AG09319 (cell line): ENCODE results near the gene AFAP1.

ENCODE experiments used
- DNase-seq: peaks from one replicate; pipeline ENCODE4 v3.0.0-alpha.2; 2010; ENCODE audit warnings: low read depth; ENCODE audit errors: extremely low read depth
- TF ChIP-seq, protein P1 (sequence below): IDR thresholded peaks from 2 replicates; pipeline ENCODE4 v1.5.1; 2011; ENCODE audit warnings: low read depth, mild to moderate bottlenecking, inconsistent platforms, low read length, moderate library complexity

The AFAP1 gene

DNA sequence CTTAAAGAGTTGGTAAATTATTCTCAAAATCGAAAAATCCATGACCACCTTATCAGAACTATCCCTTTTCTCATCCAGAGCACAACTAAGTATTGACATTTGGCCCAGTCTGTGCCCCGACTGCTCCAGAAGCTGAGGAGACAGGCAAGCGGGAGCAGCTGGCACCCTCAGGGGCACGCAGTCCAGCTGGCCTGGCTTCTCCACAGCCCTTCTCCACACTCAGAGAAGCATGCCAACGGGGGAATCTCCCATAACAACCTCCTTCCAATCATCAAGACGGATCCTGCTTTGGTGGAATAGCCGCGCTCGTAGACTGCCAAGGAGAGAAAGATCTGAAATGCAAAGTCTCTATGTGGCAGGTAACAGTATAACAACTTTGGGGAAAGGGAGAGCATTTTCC lies 85.4 kb downstream of the AFAP1 start:
- no peak for DNase-seq
- TF ChIP-seq, protein P1, sequence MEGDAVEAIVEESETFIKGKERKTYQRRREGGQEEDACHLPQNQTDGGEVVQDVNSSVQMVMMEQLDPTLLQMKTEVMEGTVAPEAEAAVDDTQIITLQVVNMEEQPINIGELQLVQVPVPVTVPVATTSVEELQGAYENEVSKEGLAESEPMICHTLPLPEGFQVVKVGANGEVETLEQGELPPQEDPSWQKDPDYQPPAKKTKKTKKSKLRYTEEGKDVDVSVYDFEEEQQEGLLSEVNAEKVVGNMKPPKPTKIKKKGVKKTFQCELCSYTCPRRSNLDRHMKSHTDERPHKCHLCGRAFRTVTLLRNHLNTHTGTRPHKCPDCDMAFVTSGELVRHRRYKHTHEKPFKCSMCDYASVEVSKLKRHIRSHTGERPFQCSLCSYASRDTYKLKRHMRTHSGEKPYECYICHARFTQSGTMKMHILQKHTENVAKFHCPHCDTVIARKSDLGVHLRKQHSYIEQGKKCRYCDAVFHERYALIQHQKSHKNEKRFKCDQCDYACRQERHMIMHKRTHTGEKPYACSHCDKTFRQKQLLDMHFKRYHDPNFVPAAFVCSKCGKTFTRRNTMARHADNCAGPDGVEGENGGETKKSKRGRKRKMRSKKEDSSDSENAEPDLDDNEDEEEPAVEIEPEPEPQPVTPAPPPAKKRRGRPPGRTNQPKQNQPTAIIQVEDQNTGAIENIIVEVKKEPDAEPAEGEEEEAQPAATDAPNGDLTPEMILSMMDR: no peak

GRCh38 chr4:7853271-7853670 lies 86.4 kb downstream of the AFAP1 start:
- TF ChIP-seq, protein P1: no peak
- DNase-seq: no peak

GRCh38 chr4:7852568-7853185 lies 87.0 kb downstream of the AFAP1 start:
- DNase-seq: no peak
- TF ChIP-seq, protein P1: no peak

DNA sequence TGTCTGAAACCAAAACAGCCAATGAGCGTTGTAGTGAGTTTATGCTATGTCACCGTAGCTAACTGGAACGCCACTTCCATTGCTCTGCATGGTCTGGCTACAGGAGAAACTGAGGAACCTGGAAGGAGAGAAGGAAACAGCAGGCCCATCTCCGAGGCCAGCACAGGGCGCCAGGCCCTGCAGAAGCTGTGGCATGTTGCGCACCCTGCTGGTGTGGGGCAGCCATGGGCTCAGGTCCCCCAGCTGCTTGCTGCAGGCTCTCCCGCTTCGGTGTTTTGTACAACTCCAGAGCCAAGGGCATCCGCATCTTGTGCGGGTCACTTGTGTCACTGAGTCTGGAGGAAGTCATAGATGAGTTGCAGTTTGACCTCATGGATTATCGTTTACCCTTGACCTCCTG lies 89.2 kb downstream of the AFAP1 start:
- DNase-seq: no peak
- TF ChIP-seq, protein P1: no peak

DNA sequence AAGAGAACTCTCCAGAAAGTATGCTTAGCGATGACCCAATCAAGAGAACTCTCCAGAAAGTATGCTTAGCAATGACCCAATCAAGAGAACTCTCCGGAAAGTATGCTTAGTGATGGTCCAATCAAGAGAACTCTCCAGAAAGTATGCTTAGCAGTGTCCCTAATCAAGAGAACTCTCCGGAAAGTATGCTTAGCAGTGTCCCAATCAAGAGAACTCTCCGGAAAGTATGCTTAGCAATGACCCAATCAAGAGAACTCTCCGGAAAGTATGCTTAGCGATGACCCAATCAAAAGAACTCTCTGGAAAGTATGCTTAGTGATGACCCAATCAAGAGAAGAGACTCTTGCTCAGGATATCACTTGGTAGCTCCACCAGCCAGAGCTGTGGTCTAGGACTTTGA lies 92.5 kb downstream of the AFAP1 start:
- TF ChIP-seq, protein P1: no peak
- no peak for DNase-seq

DNA sequence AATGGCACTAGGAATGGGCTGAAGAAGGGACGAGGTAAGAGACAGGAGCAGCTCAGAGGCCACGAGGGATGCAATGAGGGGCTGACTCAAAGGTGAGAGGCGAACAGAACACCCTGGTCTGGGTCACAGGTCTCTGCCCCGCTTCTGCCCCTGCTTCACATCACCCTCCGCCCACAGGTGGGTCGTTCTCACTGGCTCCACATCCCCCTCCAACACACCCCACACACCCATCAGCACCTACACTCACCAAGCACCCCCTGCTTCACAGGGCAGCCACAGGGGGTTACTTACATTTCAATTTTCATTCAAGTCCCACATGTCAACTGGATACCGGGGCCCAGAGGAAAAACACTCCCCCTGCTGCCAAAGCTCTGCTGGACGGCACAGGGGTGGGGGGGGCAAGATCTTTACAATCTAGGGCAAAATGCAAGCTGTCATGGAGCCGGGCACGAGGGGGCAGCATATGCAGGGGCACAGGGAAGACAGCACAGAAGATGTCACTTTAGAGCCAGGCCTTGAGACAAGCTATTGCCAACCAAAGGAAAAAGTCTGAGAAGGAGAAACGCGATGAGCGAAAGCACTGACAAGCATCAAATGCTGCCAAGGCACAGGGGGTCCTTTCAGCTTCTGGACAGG lies 94.0 kb downstream of the AFAP1 start:
- TF ChIP-seq, protein P1: no peak; the same call in 1 of the 2 replicates
- no peak for DNase-seq

DNA sequence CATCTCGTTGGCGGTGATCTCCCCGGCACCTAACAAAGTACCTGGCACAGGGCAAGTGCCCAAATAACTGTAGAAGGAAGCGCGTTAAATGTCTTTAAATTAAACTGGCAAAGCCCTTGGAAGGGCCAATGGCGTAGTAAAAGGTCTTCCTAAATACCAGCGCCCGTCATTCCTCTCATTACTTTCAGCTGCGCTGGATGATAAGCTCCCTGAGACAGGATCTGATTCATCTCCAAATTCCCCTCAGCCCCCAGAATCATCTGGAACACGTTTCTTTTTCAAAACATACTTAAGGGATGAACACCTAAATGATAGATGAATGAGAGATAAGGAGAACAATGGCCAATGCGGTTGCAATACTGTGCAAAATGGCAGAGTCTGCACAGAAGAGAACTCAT lies 95.1 kb downstream of the AFAP1 start:
- TF ChIP-seq, protein P1: no peak
- DNase-seq: peak; percentile 49
